MM.1S (cell line): ENCODE results near the gene CELF3.

Source experiments
- DNase-seq: peaks from one replicate; pipeline ENCODE4 v3.0.0-alpha.2; 2015
- H2AFZ ChIP-seq: fragments of 300-600 bp; sonication (generic); 2 replicates; pipeline ENCODE4 v1.6.0; 2016; ENCODE audit warnings: antibody characterized with exemption, low read length
- H3F3A ChIP-seq: fragments of 300-600 bp; sonication (generic); 2 replicates; pipeline ENCODE4 v1.6.1; 2016; ENCODE audit warnings: mild to moderate bottlenecking, antibody characterized with exemption, low read length, moderate library complexity, mixed read lengths; ENCODE audit not compliant: insufficient read depth
- H3K27ac ChIP-seq: fragments of 300-600 bp; sonication (generic); 2 replicates; pipeline ENCODE4 v1.5.1; 2016; ENCODE audit warnings: mild to moderate bottlenecking, low read length
- H3K27me3 ChIP-seq: fragments of 300-600 bp; sonication (generic); replicated peaks from 2 replicates; pipeline ENCODE4 v1.6.0; 2016; ENCODE audit warnings: low read length; ENCODE audit not compliant: insufficient read depth
- H3K36me3 ChIP-seq: fragments of 300-600 bp; sonication (generic); replicated peaks from 2 replicates; pipeline ENCODE4 v1.6.1; 2016; ENCODE audit warnings: mild to moderate bottlenecking, low read length, mixed read lengths; ENCODE audit not compliant: insufficient read depth
- H3K4me1 ChIP-seq: fragments of 300-600 bp; sonication (generic); 2 replicates; pipeline ENCODE4 v1.6.1; 2016; ENCODE audit warnings: low read length, mixed read lengths
- H3K4me2 ChIP-seq: fragments of 300-600 bp; sonication (generic); 2 replicates; pipeline ENCODE4 v1.6.0; 2016; ENCODE audit warnings: low read depth, low read length
- H3K4me3 ChIP-seq: fragments of 300-600 bp; sonication (generic); 2 replicates; pipeline ENCODE4 v1.5.1; 2016; ENCODE audit warnings: low read length, mixed read lengths
- H3K79me2 ChIP-seq: fragments of 300-600 bp; sonication (generic); 2 replicates; pipeline ENCODE4 v1.6.1; 2016; ENCODE audit warnings: mixed run types, low read length, mixed read lengths
- H3K9ac ChIP-seq: fragments of 300-600 bp; sonication (generic); 2 replicates; pipeline ENCODE4 v1.6.1; 2016; ENCODE audit warnings: low read length, mixed read lengths
- H3K9me2 ChIP-seq: fragments of 300-600 bp; sonication (generic); replicated peaks from 2 replicates; pipeline ENCODE4 v1.6.1; 2016; ENCODE audit warnings: mild to moderate bottlenecking, low read length, mixed read lengths; ENCODE audit not compliant: insufficient read depth
- H3K9me3 ChIP-seq: fragments of 300-600 bp; sonication (generic); replicated peaks from 2 replicates; pipeline ENCODE4 v1.6.1; 2016; ENCODE audit warnings: mild to moderate bottlenecking, low read length, mixed read lengths; ENCODE audit not compliant: insufficient read depth
- H4K20me1 ChIP-seq: fragments of 300-600 bp; sonication (generic); 2 replicates; pipeline ENCODE4 v1.6.1; 2016; ENCODE audit warnings: mild to moderate bottlenecking, low read length, moderate library complexity, mixed read lengths; ENCODE audit not compliant: insufficient read depth
- CTCF ChIP-seq: fragments of 300-600 bp; sonication (generic); IDR thresholded peaks from 2 replicates; pipeline ENCODE4 v1.5.1; 2016; ENCODE audit warnings: antibody characterized with exemption, low read length, mixed read lengths
- EZH2 ChIP-seq: fragments of 300-600 bp; sonication (generic); optimal IDR thresholded peaks from 2 replicates; pipeline ENCODE3; 2017; ENCODE audit warnings: low read depth, mild to moderate bottlenecking, antibody characterized with exemption, low read length, mixed read lengths
- EZH2phosphoT487 ChIP-seq: fragments of 300-600 bp; sonication (generic); IDR thresholded peaks from 2 replicates; pipeline ENCODE4 v1.6.1; 2018; ENCODE audit warnings: antibody characterized with exemption, low read length

CELF3 gene

GRCh38 chr1:151707541-151708065, 9.0 kb downstream of the CELF3 start:
- H3F3A ChIP-seq, result no peaks in the 10 kb centered on the region

DNA sequence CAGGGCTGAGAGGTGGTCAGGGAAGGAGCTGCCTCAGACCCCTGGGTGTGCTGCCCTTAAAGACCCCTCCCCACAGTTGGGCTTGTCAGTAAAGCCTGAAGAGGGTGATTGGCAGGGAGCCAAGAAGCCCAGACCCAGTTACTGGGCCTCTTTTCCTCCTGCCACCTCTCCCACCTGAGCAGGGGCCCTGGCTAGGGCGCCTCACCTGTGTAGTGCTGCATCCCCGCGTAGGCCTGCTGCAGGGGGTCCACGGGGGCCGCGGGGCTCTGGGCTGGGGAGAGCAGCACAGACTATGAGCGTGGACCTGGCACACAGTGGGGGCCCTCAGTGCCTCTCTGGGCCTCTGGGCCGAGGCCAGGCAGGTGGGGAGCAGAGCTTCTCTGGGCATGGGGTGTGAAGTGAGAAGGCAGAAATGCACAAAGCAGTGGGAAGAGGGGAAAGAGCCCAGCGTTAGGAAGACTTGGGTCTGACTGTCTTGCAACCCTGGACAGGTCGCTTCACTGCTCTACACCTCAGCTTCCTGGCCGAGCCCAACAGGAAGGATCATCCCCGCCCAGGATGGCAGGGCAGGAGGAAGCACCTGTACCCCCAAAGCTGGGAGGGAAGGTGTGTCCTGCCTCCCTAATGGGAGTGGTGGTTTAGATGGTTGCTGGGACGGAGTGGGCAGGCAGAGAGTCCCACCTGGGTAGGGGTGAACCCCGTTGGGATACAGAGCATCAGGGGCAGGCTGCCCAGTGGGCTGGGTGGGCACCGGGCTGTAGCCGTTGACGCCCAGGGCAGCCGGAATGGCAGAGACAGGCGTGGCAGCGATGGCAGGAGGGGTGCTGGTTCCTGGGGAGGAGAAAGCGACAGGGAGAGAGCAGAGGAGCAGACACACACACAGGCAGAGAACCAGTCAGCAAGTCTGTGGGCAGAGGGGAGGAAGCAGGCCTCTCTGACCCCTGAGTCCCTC, 9.9 kb downstream of the CELF3 start:
- Histone ChIP-seq H3K27ac (no peak overlapping the region), H3K9me3 (no peaks in the 10 kb centered on the region), H3K4me2 (no peak overlapping the region), H3K9ac (no peak overlapping the region), H3K4me3 (no peak overlapping the region), H3K36me3 (no peaks in the 10 kb centered on the region), H3K79me2 (no peaks in the 10 kb centered on the region), H3F3A (no peaks in the 10 kb centered on the region), H4K20me1 (no peaks in the 10 kb centered on the region), H3K9me2 (no peaks in the 10 kb centered on the region), H2AFZ (no peak overlapping the region), H3K27me3 (peaks cover 35% of the 10 kb centered on the region), H3K4me1 (0 out of 2 replicates have a peak, but pooled peaks cover 8% of the 10 kb centered on the region)
- no peak for DNase-seq
- TF ChIP-seq EZH2, result no peak
- TF ChIP-seq CTCF, result no peak
- no peak for TF ChIP-seq EZH2phosphoT487

More at GRCh38 chr1:151707541-151708065, 9.0 kb downstream of the CELF3 start:
- H3K4me1 ChIP-seq, result 0 out of 2 replicates have a peak, but pooled peaks cover 8% of the 10 kb centered on the region
- peaks cover 40% of the 10 kb centered on the region for H3K27me3 ChIP-seq
- H3K4me2 ChIP-seq, result no peak overlapping the region
- no peak overlapping the region for H3K9ac ChIP-seq
- no peaks in the 10 kb centered on the region for H3K9me3 ChIP-seq
- TF ChIP-seq EZH2, result no peak
- TF ChIP-seq EZH2phosphoT487, result no peak
- no peak for TF ChIP-seq CTCF
- H3K79me2 ChIP-seq, result no peaks in the 10 kb centered on the region
- no peak overlapping the region for H3K27ac ChIP-seq
- H2AFZ ChIP-seq, result no peak overlapping the region
- no peaks in the 10 kb centered on the region for H3K36me3 ChIP-seq
- H4K20me1 ChIP-seq, result no peaks in the 10 kb centered on the region
- DNase-seq, result no peak
- H3K4me3 ChIP-seq, result no peak overlapping the region
- no peaks in the 10 kb centered on the region for H3K9me2 ChIP-seq

- Histone ChIP-seq H4K20me1 (no peaks in the 10 kb centered on the region), H3K4me1 (0 out of 2 replicates have a peak, but pooled peaks cover 8% of the 10 kb centered on the region), H3K9ac (no peak overlapping the region), H3K4me3 (no peak overlapping the region), H3K9me3 (no peaks in the 10 kb centered on the region), H3K36me3 (no peaks in the 10 kb centered on the region), H3K4me2 (no peak overlapping the region), H3K27ac (no peak overlapping the region), H3F3A (no peaks in the 10 kb centered on the region), H3K9me2 (no peaks in the 10 kb centered on the region), H3K27me3 (peaks cover 27% of the 10 kb centered on the region), H2AFZ (no peak overlapping the region), H3K79me2 (no peaks in the 10 kb centered on the region)
- TF ChIP-seq EZH2 (no peak), CTCF (no peak), EZH2phosphoT487 (no peak)
- peak; percentile 6 for DNase-seq
These were observed 10.7 kb downstream of the CELF3 start for GRCh38 chr1:151705753-151706463.
